HFF-Myc (cell line): Measurements from ENCODE around the gene LONP2.

ENCODE experiments used
- DNase-seq: peaks from one replicate; pipeline ENCODE4 v3.0.0-alpha.2; 2011; ENCODE audit warnings: low read depth; ENCODE audit errors: extremely low read depth
- H3K4me3 ChIP-seq: replicated peaks from 2 replicates; pipeline ENCODE4 v1.5.1; 2011; ENCODE audit warnings: low read depth, mild to moderate bottlenecking, control low read depth, low read length
- CTCF ChIP-seq: IDR thresholded peaks from 2 replicates; pipeline ENCODE4 v1.5.1; 2012; ENCODE audit warnings: mild to moderate bottlenecking, low read depth, low read length, control low read depth; ENCODE audit errors: missing control alignments

The LONP2 gene

GRCh38 chr16:48204825-48205151 is 39.3 kb upstream of the LONP2 start:
- no peak for DNase-seq
- no peak for TF ChIP-seq CTCF
- H3K4me3 ChIP-seq = no peak overlapping the region

GRCh38 chr16:48206594-48207242 is 37.4 kb upstream of the LONP2 start:
- no peak for DNase-seq
- no peak for TF ChIP-seq CTCF
- no peak overlapping the region for H3K4me3 ChIP-seq

- TF ChIP-seq CTCF = no peak
- DNase-seq = no peak
- no peak overlapping the region for H3K4me3 ChIP-seq
These were observed 33.4 kb upstream of the LONP2 start for GRCh38 chr16:48210747-48211146.

- H3K4me3 ChIP-seq = no peak overlapping the region
- no peak for DNase-seq
- no peak for TF ChIP-seq CTCF
These were observed 32.1 kb upstream of the LONP2 start for GRCh38 chr16:48212033-48212432.

GRCh38 chr16:48215738-48216137 is 28.4 kb upstream of the LONP2 start:
- TF ChIP-seq CTCF = no peak
- no peak for DNase-seq
- no peak overlapping the region for H3K4me3 ChIP-seq

- no peak overlapping the region for H3K4me3 ChIP-seq
- TF ChIP-seq CTCF = no peak
- no peak for DNase-seq
These were observed 26.4 kb upstream of the LONP2 start for GRCh38 chr16:48217708-48218107.

- no peak overlapping the region for H3K4me3 ChIP-seq
- no peak for TF ChIP-seq CTCF
- no peak for DNase-seq
These were observed 25.6 kb upstream of the LONP2 start for GRCh38 chr16:48218473-48218872.
